D721Med (cell line): Measurements from ENCODE around the gene ELP2.

ENCODE experiments used
- DNase-seq: peaks from one replicate; pipeline ENCODE4 v3.0.0; 2011; ENCODE audit warnings: low spot score; ENCODE audit not compliant: insufficient read length
- FAIRE-seq: peaks from 2 replicates; lab custom pipeline; 2011; peaks lifted over from hg19 to GRCh38; lab: Jason Lieb, UNC
- CTCF ChIP-seq: IDR thresholded peaks from 2 replicates; pipeline ENCODE4 v1.5.1; 2012; ENCODE audit warnings: mild to moderate bottlenecking, control low read depth; ENCODE audit not compliant: insufficient read depth; ENCODE audit errors: missing control alignments

Gene ELP2

GRCh38 chr18:36131692-36132483 lies 2.2 kb downstream of the ELP2 start:
- FAIRE-seq (no peak), DNase-seq (no peak)
- TF ChIP-seq CTCF = no peak

- no peak for DNase-seq
- no peak for TF ChIP-seq CTCF
- FAIRE-seq = no peak
Measured at GRCh38 chr18:36132756-36133155, 3.1 kb downstream of the ELP2 start.

GRCh38 chr18:36135264-36135663 lies 5.6 kb downstream of the ELP2 start:
- no peak for DNase-seq
- FAIRE-seq = no peak
- no peak for TF ChIP-seq CTCF

GRCh38 chr18:36139245-36139644 lies 9.5 kb downstream of the ELP2 start:
- FAIRE-seq (no peak), DNase-seq (no peak)
- no peak for TF ChIP-seq CTCF

GRCh38 chr18:36141576-36141975 lies 11.9 kb downstream of the ELP2 start:
- no peak for TF ChIP-seq CTCF
- no peak for DNase-seq
- FAIRE-seq = no peak

- FAIRE-seq (peak; percentile 16), DNase-seq (no peak)
- TF ChIP-seq CTCF = no peak
Measured at GRCh38 chr18:36142751-36143150, 13.1 kb downstream of the ELP2 start.

- no peak for FAIRE-seq
- no peak for TF ChIP-seq CTCF
Measured at GRCh38 chr18:36143391-36143790, 13.7 kb downstream of the ELP2 start.

More at GRCh38 chr18:36143391-36143790, 13.7 kb downstream of the ELP2 start:
- DNase-seq = no peak
